Measurements from ENCODE around the gene ST6GALNAC1.

DNA sequence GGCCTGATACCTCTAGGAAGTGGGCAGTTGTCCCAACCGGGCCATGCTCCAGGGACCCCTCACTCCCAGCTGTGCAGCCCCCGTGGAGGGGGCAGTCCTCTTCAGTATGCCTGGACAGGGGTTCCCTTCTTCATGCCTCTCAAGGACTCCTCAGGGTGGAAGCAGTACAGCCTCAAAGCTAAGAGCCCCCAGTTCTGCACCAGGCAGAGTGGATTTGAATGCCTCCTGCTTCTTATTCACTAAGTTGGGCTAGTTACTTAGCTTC is 23.9 kb upstream of the ST6GALNAC1 start:
- TF ChIP-seq, protein P1, sequence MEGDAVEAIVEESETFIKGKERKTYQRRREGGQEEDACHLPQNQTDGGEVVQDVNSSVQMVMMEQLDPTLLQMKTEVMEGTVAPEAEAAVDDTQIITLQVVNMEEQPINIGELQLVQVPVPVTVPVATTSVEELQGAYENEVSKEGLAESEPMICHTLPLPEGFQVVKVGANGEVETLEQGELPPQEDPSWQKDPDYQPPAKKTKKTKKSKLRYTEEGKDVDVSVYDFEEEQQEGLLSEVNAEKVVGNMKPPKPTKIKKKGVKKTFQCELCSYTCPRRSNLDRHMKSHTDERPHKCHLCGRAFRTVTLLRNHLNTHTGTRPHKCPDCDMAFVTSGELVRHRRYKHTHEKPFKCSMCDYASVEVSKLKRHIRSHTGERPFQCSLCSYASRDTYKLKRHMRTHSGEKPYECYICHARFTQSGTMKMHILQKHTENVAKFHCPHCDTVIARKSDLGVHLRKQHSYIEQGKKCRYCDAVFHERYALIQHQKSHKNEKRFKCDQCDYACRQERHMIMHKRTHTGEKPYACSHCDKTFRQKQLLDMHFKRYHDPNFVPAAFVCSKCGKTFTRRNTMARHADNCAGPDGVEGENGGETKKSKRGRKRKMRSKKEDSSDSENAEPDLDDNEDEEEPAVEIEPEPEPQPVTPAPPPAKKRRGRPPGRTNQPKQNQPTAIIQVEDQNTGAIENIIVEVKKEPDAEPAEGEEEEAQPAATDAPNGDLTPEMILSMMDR (optimal IDR thresholded peaks at IDR 0.05 in 1 of 3, IDR thresholded peaks at IDR 0.05 in 1 of 3, conservative IDR thresholded peaks at IDR 0.05 in 1 of 3; ENCODE audit: extremely low read depth in 1 of 3, insufficient read depth in 2 of 3, low read length in 3 of 3): no peak
- no peak for TF ChIP-seq EZH2 (IDR thresholded peaks at IDR 0.05; ENCODE audit: low read length)
